C4-2B (cell line): ENCODE results near the gene P3H2.

Experiments
- CTCF ChIP-seq: fragments of 450-650 bp; conservative IDR thresholded peaks from 2 replicates; pipeline ENCODE4 v1.5.1; 2017; ENCODE audit warnings: mild to moderate bottlenecking
- ZFX ChIP-seq: fragments of 450-650 bp; IDR thresholded peaks from 2 replicates; pipeline ENCODE4 v1.6.1; 2017

- TF ChIP-seq CTCF = no peak
- TF ChIP-seq ZFX = no peak
Measured at GRCh38 chr3:189947068-189947467, 173.6 kb downstream of the P3H2 start.
